HEK293 (cell line): Measurements from ENCODE around the gene CAP2.

Experiments used
- BCL6B ChIP-seq: fragments of 450-650 bp; formaldehyde crosslinking; IDR thresholded peaks from 2 replicates; pipeline ENCODE4 v1.5.1; 2017; ENCODE audit warnings: missing biosample characterization, missing genetic modification characterization
- MEIS1 ChIP-seq: sonication (generic); formaldehyde crosslinking; IDR thresholded peaks from 2 replicates; pipeline ENCODE4 v1.8.1; 2022; ENCODE audit warnings: missing genetic modification reagents, mild to moderate bottlenecking, borderline replicate concordance
- SP2 ChIP-seq: fragments of 450-650 bp; formaldehyde crosslinking; IDR thresholded peaks from 2 replicates; pipeline ENCODE4 v1.5.1; 2016; ENCODE audit warnings: missing biosample characterization, missing genetic modification characterization
- ZBTB21 ChIP-seq: fragments of 450-650 bp; formaldehyde crosslinking; IDR thresholded peaks from 2 replicates; pipeline ENCODE4 v1.5.1; 2017; ENCODE audit warnings: missing biosample characterization, missing genetic modification characterization
- ZNF24 ChIP-seq: fragments of 450-650 bp; formaldehyde crosslinking; IDR thresholded peaks from 2 replicates; pipeline ENCODE4 v1.5.1; 2016; ENCODE audit warnings: missing biosample characterization, missing genetic modification characterization
- ZNF335 ChIP-seq: fragments of 450-650 bp; formaldehyde crosslinking; conservative IDR thresholded peaks from 2 replicates; pipeline ENCODE4 v1.5.1; 2016; ENCODE audit warnings: missing biosample characterization, missing genetic modification characterization
- ZNF768 ChIP-seq: fragments of 450-650 bp; formaldehyde crosslinking; IDR thresholded peaks from 2 replicates; pipeline ENCODE4 v1.5.1; 2018; ENCODE audit warnings: missing biosample characterization, mild to moderate bottlenecking, missing genetic modification characterization
- ZNF792 ChIP-seq: fragments of 450-650 bp; formaldehyde crosslinking; IDR thresholded peaks from 2 replicates; pipeline ENCODE4 v1.5.1; 2016; ENCODE audit warnings: missing biosample characterization, missing genetic modification characterization
- TF ChIP-seq, protein P1 (sequence below): fragments of 450-650 bp; formaldehyde crosslinking; IDR thresholded peaks from 2 replicates; pipeline ENCODE4 v1.5.1; 2016; ENCODE audit warnings: missing biosample characterization, missing genetic modification characterization

GRCh38 chr6:17417817-17418216 is 24.4 kb downstream of the CAP2 start:
- no peak for TF ChIP-seq BCL6B (tag by site-specific recombination)
- TF ChIP-seq, protein P1, sequence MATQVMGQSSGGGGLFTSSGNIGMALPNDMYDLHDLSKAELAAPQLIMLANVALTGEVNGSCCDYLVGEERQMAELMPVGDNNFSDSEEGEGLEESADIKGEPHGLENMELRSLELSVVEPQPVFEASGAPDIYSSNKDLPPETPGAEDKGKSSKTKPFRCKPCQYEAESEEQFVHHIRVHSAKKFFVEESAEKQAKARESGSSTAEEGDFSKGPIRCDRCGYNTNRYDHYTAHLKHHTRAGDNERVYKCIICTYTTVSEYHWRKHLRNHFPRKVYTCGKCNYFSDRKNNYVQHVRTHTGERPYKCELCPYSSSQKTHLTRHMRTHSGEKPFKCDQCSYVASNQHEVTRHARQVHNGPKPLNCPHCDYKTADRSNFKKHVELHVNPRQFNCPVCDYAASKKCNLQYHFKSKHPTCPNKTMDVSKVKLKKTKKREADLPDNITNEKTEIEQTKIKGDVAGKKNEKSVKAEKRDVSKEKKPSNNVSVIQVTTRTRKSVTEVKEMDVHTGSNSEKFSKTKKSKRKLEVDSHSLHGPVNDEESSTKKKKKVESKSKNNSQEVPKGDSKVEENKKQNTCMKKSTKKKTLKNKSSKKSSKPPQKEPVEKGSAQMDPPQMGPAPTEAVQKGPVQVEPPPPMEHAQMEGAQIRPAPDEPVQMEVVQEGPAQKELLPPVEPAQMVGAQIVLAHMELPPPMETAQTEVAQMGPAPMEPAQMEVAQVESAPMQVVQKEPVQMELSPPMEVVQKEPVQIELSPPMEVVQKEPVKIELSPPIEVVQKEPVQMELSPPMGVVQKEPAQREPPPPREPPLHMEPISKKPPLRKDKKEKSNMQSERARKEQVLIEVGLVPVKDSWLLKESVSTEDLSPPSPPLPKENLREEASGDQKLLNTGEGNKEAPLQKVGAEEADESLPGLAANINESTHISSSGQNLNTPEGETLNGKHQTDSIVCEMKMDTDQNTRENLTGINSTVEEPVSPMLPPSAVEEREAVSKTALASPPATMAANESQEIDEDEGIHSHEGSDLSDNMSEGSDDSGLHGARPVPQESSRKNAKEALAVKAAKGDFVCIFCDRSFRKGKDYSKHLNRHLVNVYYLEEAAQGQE = no peak
- TF ChIP-seq ZNF768 (tag by site-specific recombination) = no peak
- TF ChIP-seq ZNF335 (tag by site-specific recombination) = no peak
- no peak for TF ChIP-seq ZBTB21
- TF ChIP-seq ZNF792 (tag by site-specific recombination) = no peak
- no peak for TF ChIP-seq MEIS1 (CRISPR knock-in tag)
- TF ChIP-seq SP2 = no peak
- TF ChIP-seq ZNF24 (tag by site-specific recombination) = no peak
